Hepatocyte (in vitro differentiated cells): ENCODE results near the gene GPRC5A. TPM values are rescaled to one million over a fixed set of nuclear protein-coding genes. Genes with fewer than 3 reads are reported as not detected.

Experiments used
- DNase-seq: peaks from one replicate; pipeline ENCODE4 v3.0.0-alpha.2; 2016; ENCODE audit warnings: low spot score
- H2AFZ ChIP-seq: fragments of 200-600 bp; sonication (generic); 2 replicates; pipeline ENCODE4 v1.6.0; 2016; ENCODE audit warnings: antibody characterized with exemption, mild to moderate bottlenecking
- H3K27ac ChIP-seq: fragments of 200-600 bp; sonication (generic); 2 replicates; pipeline ENCODE4 v1.5.1; 2016; ENCODE audit warnings: mild to moderate bottlenecking
- H3K27me3 ChIP-seq: fragments of 200-600 bp; sonication (generic); 2 replicates; pipeline ENCODE4 v1.6.1; 2016
- H3K36me3 ChIP-seq: fragments of 200-600 bp; sonication (generic); replicated peaks from 2 replicates; pipeline ENCODE4 v1.5.1; 2016; ENCODE audit warnings: low read depth; ENCODE audit not compliant: insufficient read depth
- H3K4me1 ChIP-seq: fragments of 200-600 bp; sonication (generic); 2 replicates; pipeline ENCODE4 v1.5.1; 2016; ENCODE audit warnings: mild to moderate bottlenecking, moderate library complexity; ENCODE audit not compliant: insufficient read depth
- H3K4me2 ChIP-seq: fragments of 200-600 bp; sonication (generic); 2 replicates; pipeline ENCODE4 v1.6.0; 2016
- H3K4me3 ChIP-seq: fragments of 200-600 bp; sonication (generic); 2 replicates; pipeline ENCODE4 v1.5.1; 2016; ENCODE audit warnings: mild to moderate bottlenecking
- H3K79me2 ChIP-seq: fragments of 200-600 bp; sonication (generic); 2 replicates; pipeline ENCODE4 v1.6.0; 2017; ENCODE audit warnings: mild to moderate bottlenecking
- H3K9me2 ChIP-seq: fragments of 200-600 bp; sonication (generic); replicated peaks from 2 replicates; pipeline ENCODE4 v1.6.0; 2017; ENCODE audit warnings: mild to moderate bottlenecking; ENCODE audit not compliant: insufficient read depth
- H3K9me3 ChIP-seq: fragments of 200-600 bp; sonication (generic); 2 replicates; pipeline ENCODE4 v1.5.1; 2016; ENCODE audit warnings: low read depth, mild to moderate bottlenecking
- H4K20me1 ChIP-seq: fragments of 200-600 bp; sonication (generic); 2 replicates; pipeline ENCODE4 v1.6.0; 2016; ENCODE audit warnings: mild to moderate bottlenecking; ENCODE audit not compliant: insufficient read depth, poor library complexity, severe bottlenecking
- EZH2 ChIP-seq: fragments of 200-600 bp; sonication (generic); IDR thresholded peaks from 2 replicates; pipeline ENCODE4 v1.6.1; 2016; ENCODE audit warnings: antibody characterized with exemption, mild to moderate bottlenecking, borderline replicate concordance
- EZH2phosphoT487 ChIP-seq: fragments of 200-600 bp; sonication (generic); IDR thresholded peaks from one replicate; pipeline ENCODE4 v1.6.1; 2018; ENCODE audit warnings: antibody characterized with exemption, mild to moderate bottlenecking, low read depth, moderate library complexity; ENCODE audit not compliant: unreplicated experiment, severe bottlenecking
- WGBS: methylation state at CpG from one replicate; pipeline ENCODE4 v1.1.6; 2016; ENCODE audit warnings: low lambda C conversion rate; ENCODE audit errors: missing lambda C conversion rate; 5-methylcytosine and 5-hydroxymethylcytosine counted together
- polyA plus RNA-seq: library from polyadenylated mRNA; unstranded; fragments of >200 nt; fragmentation: Nextera tagmentation; extraction: Ambion mirVana; gene quantifications from 2 replicates; pipeline ENCODE4 v1.2.1, GENCODE V29; 2016
- total RNA-seq: library from RNA; depleted of rRNA; stranded (reverse); fragments of >200 nt; gene quantifications from 2 replicates; pipeline ENCODE4 v1.2.3, GENCODE V29; 2014
- TF ChIP-seq, protein P1 (sequence below): fragments of 200-600 bp; sonication (generic); IDR thresholded peaks from 2 replicates; pipeline ENCODE4 v1.5.1; 2016; ENCODE audit warnings: antibody characterized with exemption, mild to moderate bottlenecking; ENCODE audit not compliant: poor library complexity

GPRC5A gene
- total and polyA plus RNA-seq, 2 experiments from 2014 or later = 60.2 to 80.4 TPM

DNA sequence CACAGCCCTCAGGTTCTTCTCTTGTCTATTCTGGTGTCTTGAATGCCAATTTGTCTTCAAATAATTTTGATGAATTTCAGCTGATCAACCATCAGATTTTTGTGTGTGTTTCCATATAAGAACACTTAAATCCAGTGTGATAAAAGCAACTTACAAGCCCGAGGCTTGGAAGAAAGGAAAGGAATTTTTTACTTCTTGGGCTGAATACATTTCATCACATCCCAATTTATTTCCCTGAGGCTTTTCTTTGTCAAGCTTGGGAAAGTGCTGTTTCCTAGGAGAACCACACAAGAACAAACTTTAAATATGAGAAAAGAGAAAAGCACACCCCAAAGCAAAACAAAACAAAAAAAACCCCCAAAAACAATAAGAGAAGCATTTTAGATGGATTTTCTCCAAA is 34.0 kb downstream of the GPRC5A start:
- DNase-seq = no peak
- TF ChIP-seq EZH2 (no peak), EZH2phosphoT487 (no peak)
- TF ChIP-seq, protein P1, sequence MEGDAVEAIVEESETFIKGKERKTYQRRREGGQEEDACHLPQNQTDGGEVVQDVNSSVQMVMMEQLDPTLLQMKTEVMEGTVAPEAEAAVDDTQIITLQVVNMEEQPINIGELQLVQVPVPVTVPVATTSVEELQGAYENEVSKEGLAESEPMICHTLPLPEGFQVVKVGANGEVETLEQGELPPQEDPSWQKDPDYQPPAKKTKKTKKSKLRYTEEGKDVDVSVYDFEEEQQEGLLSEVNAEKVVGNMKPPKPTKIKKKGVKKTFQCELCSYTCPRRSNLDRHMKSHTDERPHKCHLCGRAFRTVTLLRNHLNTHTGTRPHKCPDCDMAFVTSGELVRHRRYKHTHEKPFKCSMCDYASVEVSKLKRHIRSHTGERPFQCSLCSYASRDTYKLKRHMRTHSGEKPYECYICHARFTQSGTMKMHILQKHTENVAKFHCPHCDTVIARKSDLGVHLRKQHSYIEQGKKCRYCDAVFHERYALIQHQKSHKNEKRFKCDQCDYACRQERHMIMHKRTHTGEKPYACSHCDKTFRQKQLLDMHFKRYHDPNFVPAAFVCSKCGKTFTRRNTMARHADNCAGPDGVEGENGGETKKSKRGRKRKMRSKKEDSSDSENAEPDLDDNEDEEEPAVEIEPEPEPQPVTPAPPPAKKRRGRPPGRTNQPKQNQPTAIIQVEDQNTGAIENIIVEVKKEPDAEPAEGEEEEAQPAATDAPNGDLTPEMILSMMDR = no peak
- no peaks in the 10 kb centered on the region for H3K4me1 ChIP-seq
- no peak overlapping the region for H3K4me3 ChIP-seq
- H3K79me2 ChIP-seq = no peaks in the 10 kb centered on the region
- H2AFZ ChIP-seq = no peak overlapping the region
- no peaks in the 10 kb centered on the region for H3K9me3 ChIP-seq
- H4K20me1 ChIP-seq = no peaks in the 10 kb centered on the region
- H3K4me2 ChIP-seq = no peak overlapping the region
- 46% methylated on average over 1 of the region's 1 CpG for WGBS
- H3K27ac ChIP-seq = no peak overlapping the region
- no peaks in the 10 kb centered on the region for H3K27me3 ChIP-seq
- H3K9me2 ChIP-seq = no peaks in the 10 kb centered on the region
- H3K36me3 ChIP-seq = no peaks in the 10 kb centered on the region

DNA sequence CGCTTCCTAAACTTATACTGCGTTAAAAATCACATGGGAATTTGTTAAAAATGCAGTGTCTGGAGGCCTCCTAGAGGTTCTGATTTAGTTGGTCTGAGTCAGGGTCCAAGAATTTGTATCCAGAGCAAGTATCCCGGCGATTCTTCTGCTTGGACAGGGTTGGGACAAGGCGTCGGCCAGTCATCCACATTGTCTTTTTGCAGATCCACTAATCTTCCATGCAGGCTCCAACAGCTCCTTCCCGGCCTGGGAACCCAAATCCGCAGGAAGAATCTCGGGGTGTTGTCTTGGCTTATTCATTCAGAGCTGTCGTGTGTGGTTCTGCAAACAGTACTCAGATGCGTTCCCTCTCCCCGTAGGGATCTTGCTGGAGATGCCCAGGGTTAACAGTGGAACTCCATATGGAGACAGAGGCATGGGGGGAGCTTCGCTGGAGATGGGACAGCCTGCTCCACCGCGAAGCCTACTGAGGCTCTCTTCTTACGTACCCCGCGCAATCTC is 35.3 kb downstream of the GPRC5A start:
- no peak overlapping the region for H3K27ac ChIP-seq

DNA sequence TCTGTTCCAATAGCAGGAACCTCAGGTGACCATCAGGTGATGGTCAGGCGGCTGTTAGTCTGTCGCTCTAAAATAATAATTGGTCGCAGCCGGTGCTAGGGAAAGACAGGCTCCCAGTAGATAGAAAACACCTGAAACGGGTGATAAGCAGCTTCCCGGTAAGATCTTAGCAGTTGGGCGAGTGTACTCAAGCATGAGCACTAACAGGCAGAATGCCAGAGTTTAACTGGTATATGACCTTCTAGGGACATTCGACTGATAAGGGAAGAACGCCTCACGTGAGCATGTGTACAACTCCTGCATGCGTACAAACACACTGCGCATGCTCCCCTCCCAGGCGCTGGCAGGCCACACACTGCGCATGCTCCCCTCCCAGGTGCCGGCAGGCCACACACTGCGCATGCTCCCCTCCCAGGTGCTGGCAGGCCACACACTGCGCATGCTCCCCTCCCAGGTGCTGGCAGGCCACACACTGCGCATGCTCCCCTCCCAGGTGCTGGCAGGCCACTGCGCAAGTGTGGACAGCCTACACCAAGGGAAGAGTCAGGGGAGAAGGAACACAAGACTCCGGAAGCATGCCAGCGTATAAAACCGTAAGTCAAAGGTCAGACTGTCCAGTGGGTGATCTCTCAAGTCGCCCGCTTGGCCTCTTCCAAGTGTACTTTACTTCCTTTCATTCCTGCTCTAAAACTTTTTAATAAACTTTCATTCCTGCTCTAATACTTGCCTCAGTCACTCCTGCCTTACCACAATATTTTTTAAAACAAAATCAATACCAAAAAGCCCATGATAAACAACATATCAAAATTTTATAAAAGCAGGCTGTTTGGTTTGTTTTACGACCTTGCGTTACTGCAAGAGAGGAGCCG is 36.1 kb downstream of the GPRC5A start:
- 93% methylated on average over 27 of the region's 27 CpGs for WGBS
- no peak overlapping the region for H3K4me3 ChIP-seq
- no peaks in the 10 kb centered on the region for H3K27me3 ChIP-seq
- no peaks in the 10 kb centered on the region for H3K79me2 ChIP-seq
- H3K4me2 ChIP-seq = no peak overlapping the region
- no peaks in the 10 kb centered on the region for H3K36me3 ChIP-seq
- no peaks in the 10 kb centered on the region for H3K9me3 ChIP-seq
- no peak overlapping the region for H3K27ac ChIP-seq
- H2AFZ ChIP-seq = no peak overlapping the region
- DNase-seq = no peak
- H4K20me1 ChIP-seq = no peaks in the 10 kb centered on the region
- TF ChIP-seq EZH2phosphoT487 = no peak
- TF ChIP-seq EZH2 = no peak
- TF ChIP-seq, protein P1 = no peak
- H3K4me1 ChIP-seq = no peaks in the 10 kb centered on the region
- no peaks in the 10 kb centered on the region for H3K9me2 ChIP-seq

More for the DNA sequence above, 35.3 kb downstream of the GPRC5A start:
- Histone ChIP-seq H3K9me2 (no peaks in the 10 kb centered on the region), H2AFZ (no peak overlapping the region), H3K9me3 (no peaks in the 10 kb centered on the region), H3K4me3 (no peak overlapping the region), H3K36me3 (no peaks in the 10 kb centered on the region), H4K20me1 (no peaks in the 10 kb centered on the region), H3K27me3 (no peaks in the 10 kb centered on the region), H3K4me1 (no peaks in the 10 kb centered on the region), H3K79me2 (no peaks in the 10 kb centered on the region), H3K4me2 (no peak overlapping the region)
- no peak for TF ChIP-seq EZH2phosphoT487
- 87% methylated on average over 18 of the region's 18 CpGs for WGBS
- no peak for DNase-seq

DNA sequence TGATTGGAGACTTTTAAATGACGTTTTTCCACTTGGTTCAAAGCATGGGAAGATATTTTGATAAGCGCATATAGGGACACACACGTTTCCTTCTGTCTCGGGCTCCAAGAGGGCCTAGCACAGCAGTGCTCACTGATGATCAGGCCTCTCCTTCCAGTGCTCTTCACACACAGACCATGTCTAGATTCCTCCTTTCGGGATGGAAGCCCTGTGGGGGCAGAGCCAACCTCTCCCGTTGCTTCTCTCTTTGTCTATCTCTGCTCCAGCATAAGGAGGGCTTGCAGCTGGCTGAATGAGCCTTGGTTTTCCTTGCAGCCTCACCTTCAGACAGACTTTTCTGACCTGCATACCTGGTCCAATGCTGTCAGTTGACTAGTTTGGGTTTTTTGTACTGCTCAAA is 38.3 kb downstream of the GPRC5A start:
- H3K4me3 ChIP-seq = no peak overlapping the region
- no peaks in the 10 kb centered on the region for H3K9me3 ChIP-seq
- H4K20me1 ChIP-seq = no peaks in the 10 kb centered on the region
- 86% methylated on average over 6 of the region's 6 CpGs for WGBS
- no peaks in the 10 kb centered on the region for H3K9me2 ChIP-seq
- no peak overlapping the region for H3K27ac ChIP-seq
- no peak overlapping the region for H3K4me2 ChIP-seq
- no peaks in the 10 kb centered on the region for H3K4me1 ChIP-seq
- DNase-seq = no peak
- no peaks in the 10 kb centered on the region for H3K27me3 ChIP-seq
- H2AFZ ChIP-seq = no peak overlapping the region
- no peaks in the 10 kb centered on the region for H3K36me3 ChIP-seq
- TF ChIP-seq EZH2phosphoT487 (no peak), EZH2 (no peak)
- TF ChIP-seq, protein P1 = no peak
- no peaks in the 10 kb centered on the region for H3K79me2 ChIP-seq
